Measurements from ENCODE around the gene ENHO. TPM values are rescaled to one million over a fixed set of nuclear protein-coding genes. Genes with fewer than 3 reads are reported as not detected.

The ENHO gene
- polyA plus RNA-seq, 1 donor (not counting 4 experiments of a cell fraction or from before 2014, with no cell fraction given): not detected

DNA sequence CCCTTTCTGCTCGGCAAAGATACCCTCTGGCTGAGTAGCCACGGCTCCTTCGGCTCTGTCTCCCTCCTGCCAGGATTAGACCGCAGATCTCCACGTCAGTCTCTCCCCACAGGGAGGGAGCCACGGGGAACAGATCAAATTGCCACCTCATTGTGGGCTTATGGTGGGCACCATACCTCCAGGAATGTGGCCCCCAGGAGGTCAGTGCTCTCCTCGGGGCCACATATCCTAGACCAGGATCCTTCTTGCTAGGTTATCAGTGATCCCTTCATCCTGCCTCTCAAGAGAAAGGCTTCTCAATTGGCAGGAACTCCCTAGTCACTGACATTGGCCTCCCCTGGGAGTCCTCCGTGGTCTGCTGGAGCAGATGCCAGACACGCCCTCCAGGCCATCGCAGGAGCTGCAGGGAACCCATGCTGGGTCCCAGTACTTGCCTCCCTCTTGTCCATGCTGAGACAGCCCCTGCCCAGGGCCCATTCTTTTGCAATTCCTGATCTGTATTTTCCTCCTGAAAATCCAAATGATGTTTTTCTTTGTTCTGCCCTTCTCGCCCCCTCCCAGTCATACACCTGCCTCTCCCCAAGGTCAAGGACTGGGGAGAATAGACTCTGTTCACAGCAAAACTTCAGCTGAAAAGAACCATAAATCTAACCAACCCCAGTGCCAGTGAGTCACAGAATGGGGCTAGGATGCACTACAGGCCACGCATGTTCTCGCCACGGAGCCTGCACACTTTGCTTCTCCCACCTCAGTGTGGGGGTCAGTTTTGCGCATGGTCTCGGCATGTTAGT, 31.6 kb upstream of the ENHO start:
- no peak overlapping the region for H3K4me2 ChIP-seq (ENCODE audit: control insufficient read depth, extremely low read depth, insufficient read depth, low read depth, low read length)
- H3K9ac ChIP-seq (ENCODE audit: control insufficient read depth, extremely low read depth, insufficient read depth, low read length): no peak overlapping the region
- DNase-seq (ENCODE audit: low read depth, low spot score) (no peak), FAIRE-seq (no peak)
- H3K36me3 ChIP-seq (ENCODE audit: control insufficient read depth in 2 of 2, extremely low read depth in 1 of 2, insufficient read depth in 2 of 2, low read length in 2 of 2): no peaks in the 10 kb centered on the region
- H3K27ac ChIP-seq (ENCODE audit: control insufficient read depth, insufficient read depth, low read length): no peak overlapping the region
- no peak overlapping the region for H2AFZ ChIP-seq (ENCODE audit: control insufficient read depth, low read length)
- H3K4me3 ChIP-seq (ENCODE audit: control insufficient read depth in 2 of 3, extremely low read depth in 1 of 3, insufficient read depth in 2 of 3, low read depth in 1 of 3, low read length in 3 of 3): no peak overlapping the region
- no peaks in the 10 kb centered on the region for H3K9me1 ChIP-seq (ENCODE audit: control insufficient read depth, extremely low read depth, insufficient read depth, low read length)
- dilution Hi-C loops (cut with MboI; ENCODE audit: extremely low pct_ligation_motif_present, low sequenced_read_pairs): no loop called here
- no peaks in the 10 kb centered on the region for H3K79me2 ChIP-seq (ENCODE audit: control insufficient read depth, insufficient read depth, low read length)
- H3K27me3 ChIP-seq (ENCODE audit: control insufficient read depth, extremely low read depth, insufficient read depth, low read length): peaks cover 52% of the 10 kb centered on the region
- TF ChIP-seq EZH2 (IDR thresholded peaks at IDR 0.05; ENCODE audit: low read length): peak; percentile 63
- TF ChIP-seq, protein P1, sequence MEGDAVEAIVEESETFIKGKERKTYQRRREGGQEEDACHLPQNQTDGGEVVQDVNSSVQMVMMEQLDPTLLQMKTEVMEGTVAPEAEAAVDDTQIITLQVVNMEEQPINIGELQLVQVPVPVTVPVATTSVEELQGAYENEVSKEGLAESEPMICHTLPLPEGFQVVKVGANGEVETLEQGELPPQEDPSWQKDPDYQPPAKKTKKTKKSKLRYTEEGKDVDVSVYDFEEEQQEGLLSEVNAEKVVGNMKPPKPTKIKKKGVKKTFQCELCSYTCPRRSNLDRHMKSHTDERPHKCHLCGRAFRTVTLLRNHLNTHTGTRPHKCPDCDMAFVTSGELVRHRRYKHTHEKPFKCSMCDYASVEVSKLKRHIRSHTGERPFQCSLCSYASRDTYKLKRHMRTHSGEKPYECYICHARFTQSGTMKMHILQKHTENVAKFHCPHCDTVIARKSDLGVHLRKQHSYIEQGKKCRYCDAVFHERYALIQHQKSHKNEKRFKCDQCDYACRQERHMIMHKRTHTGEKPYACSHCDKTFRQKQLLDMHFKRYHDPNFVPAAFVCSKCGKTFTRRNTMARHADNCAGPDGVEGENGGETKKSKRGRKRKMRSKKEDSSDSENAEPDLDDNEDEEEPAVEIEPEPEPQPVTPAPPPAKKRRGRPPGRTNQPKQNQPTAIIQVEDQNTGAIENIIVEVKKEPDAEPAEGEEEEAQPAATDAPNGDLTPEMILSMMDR (optimal IDR thresholded peaks at IDR 0.05 in 1 of 3, IDR thresholded peaks at IDR 0.05 in 1 of 3, conservative IDR thresholded peaks at IDR 0.05 in 1 of 3; ENCODE audit: extremely low read depth in 1 of 3, insufficient read depth in 2 of 3, low read length in 3 of 3): no peak
- peaks cover 5% of the 10 kb centered on the region for H4K20me1 ChIP-seq (ENCODE audit: control insufficient read depth, extremely low read depth, insufficient read depth, low read length)
- H3K4me1 ChIP-seq (ENCODE audit: control insufficient read depth, extremely low read depth, insufficient read depth, low read length): no peaks in the 10 kb centered on the region
- no peaks in the 10 kb centered on the region for H3K9me3 ChIP-seq (ENCODE audit: control insufficient read depth, low read depth, low read length)

DNA sequence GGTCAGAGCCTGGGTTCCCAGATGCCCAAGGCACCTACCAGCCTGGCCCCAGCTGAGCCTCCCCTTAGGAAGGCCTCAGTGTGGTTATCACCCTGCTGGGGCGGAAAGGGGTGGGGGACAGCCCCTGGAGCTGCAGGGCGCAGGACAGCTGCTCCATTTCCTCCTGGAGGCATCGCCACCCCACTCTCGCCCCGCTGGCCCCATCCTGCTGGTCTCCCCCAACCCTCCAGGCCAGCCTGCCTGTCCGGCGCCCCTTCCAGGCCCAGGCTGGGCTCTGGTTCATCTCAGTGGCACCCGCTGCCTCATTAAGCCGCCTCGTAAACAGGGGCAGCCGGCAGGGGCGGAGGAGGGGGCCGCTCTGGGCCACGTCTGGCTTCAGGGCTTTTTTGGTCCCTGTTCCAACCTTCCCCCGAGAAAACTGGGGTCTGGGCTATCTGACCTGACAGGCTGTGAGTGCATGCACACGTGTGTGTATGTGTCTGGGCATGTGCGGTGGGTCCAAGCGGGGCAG, 30.8 kb upstream of the ENHO start:
- Histone ChIP-seq H3K27ac (ENCODE audit: control insufficient read depth, insufficient read depth, low read length) (no peak overlapping the region), H3K4me3 (ENCODE audit: control insufficient read depth in 2 of 3, extremely low read depth in 1 of 3, insufficient read depth in 2 of 3, low read depth in 1 of 3, low read length in 3 of 3) (no peak overlapping the region), H3K9me3 (ENCODE audit: control insufficient read depth, low read depth, low read length) (no peaks in the 10 kb centered on the region), H3K27me3 (ENCODE audit: control insufficient read depth, extremely low read depth, insufficient read depth, low read length) (peaks cover 45% of the 10 kb centered on the region), H3K4me1 (ENCODE audit: control insufficient read depth, extremely low read depth, insufficient read depth, low read length) (no peaks in the 10 kb centered on the region), H3K9me1 (ENCODE audit: control insufficient read depth, extremely low read depth, insufficient read depth, low read length) (no peaks in the 10 kb centered on the region), H3K36me3 (ENCODE audit: control insufficient read depth in 2 of 2, extremely low read depth in 1 of 2, insufficient read depth in 2 of 2, low read length in 2 of 2) (no peaks in the 10 kb centered on the region), H4K20me1 (ENCODE audit: control insufficient read depth, extremely low read depth, insufficient read depth, low read length) (peaks cover 4% of the 10 kb centered on the region), H3K4me2 (ENCODE audit: control insufficient read depth, extremely low read depth, insufficient read depth, low read depth, low read length) (no peak overlapping the region), H2AFZ (ENCODE audit: control insufficient read depth, low read length) (no peak overlapping the region), H3K79me2 (ENCODE audit: control insufficient read depth, insufficient read depth, low read length) (no peaks in the 10 kb centered on the region), H3K9ac (ENCODE audit: control insufficient read depth, extremely low read depth, insufficient read depth, low read length) (no peak overlapping the region)
- FAIRE-seq (no peak), DNase-seq (ENCODE audit: low read depth, low spot score) (no peak)
- dilution Hi-C loops (cut with MboI; ENCODE audit: extremely low pct_ligation_motif_present, low sequenced_read_pairs): no loop called here
- no peak for TF ChIP-seq EZH2 (IDR thresholded peaks at IDR 0.05; ENCODE audit: low read length)
- TF ChIP-seq, protein P1 (optimal IDR thresholded peaks at IDR 0.05 in 1 of 3, IDR thresholded peaks at IDR 0.05 in 1 of 3, conservative IDR thresholded peaks at IDR 0.05 in 1 of 3; ENCODE audit: extremely low read depth in 1 of 3, insufficient read depth in 2 of 3, low read length in 3 of 3): no peak

All from keratinocyte (primary cell).